Smooth muscle cell (in vitro differentiated cells): Measurements from ENCODE around the gene COL4A1. TPM values are rescaled to one million over a fixed set of nuclear protein-coding genes. Genes with fewer than 3 reads are reported as not detected.

Experiments
- DNase-seq: peaks from one replicate; lab custom pipeline; 2025; ENCODE audit not compliant: unreplicated experiment; lab: John Stamatoyannopoulos, UW
- H2AFZ ChIP-seq: fragments of 200-600 bp; sonication (generic); 2 replicates; pipeline ENCODE4 v1.6.0; 2016; ENCODE audit warnings: antibody characterized with exemption, low read depth, mild to moderate bottlenecking
- H3F3A ChIP-seq: fragments of 200-600 bp; sonication (generic); 2 replicates; pipeline ENCODE4 v1.6.0; 2017; ENCODE audit warnings: antibody characterized with exemption, low read depth
- H3K27ac ChIP-seq: fragments of 200-600 bp; sonication (generic); 2 replicates; pipeline ENCODE4 v1.5.1; 2016; ENCODE audit warnings: low read depth, mild to moderate bottlenecking
- H3K27me3 ChIP-seq: fragments of 200-600 bp; sonication (generic); 2 replicates; pipeline ENCODE4 v1.6.1; 2016; ENCODE audit warnings: low read depth, mild to moderate bottlenecking
- H3K36me3 ChIP-seq: fragments of 200-600 bp; sonication (generic); 2 replicates; pipeline ENCODE4 v1.5.1; 2016; ENCODE audit warnings: low read depth
- H3K4me1 ChIP-seq: fragments of 200-600 bp; sonication (generic); 2 replicates; pipeline ENCODE4 v1.5.1; 2016; ENCODE audit warnings: low read depth
- H3K4me2 ChIP-seq: fragments of 200-600 bp; sonication (generic); 2 replicates; pipeline ENCODE4 v1.6.0; 2016; ENCODE audit warnings: mild to moderate bottlenecking
- H3K4me3 ChIP-seq: fragments of 200-600 bp; sonication (generic); 2 replicates; pipeline ENCODE4 v1.5.1; 2016; ENCODE audit warnings: mild to moderate bottlenecking
- H3K79me2 ChIP-seq: fragments of 200-600 bp; sonication (generic); 2 replicates; pipeline ENCODE4 v1.6.0; 2016; ENCODE audit warnings: low read depth, mild to moderate bottlenecking
- H3K9ac ChIP-seq: fragments of 200-600 bp; sonication (generic); 2 replicates; pipeline ENCODE4 v1.6.0; 2016; ENCODE audit warnings: low read depth
- H3K9me3 ChIP-seq: fragments of 200-600 bp; sonication (generic); replicated peaks from 2 replicates; pipeline ENCODE4 v1.5.1; 2016; ENCODE audit warnings: low read depth
- H4K20me1 ChIP-seq: fragments of 200-600 bp; sonication (generic); 2 replicates; pipeline ENCODE4 v1.6.0; 2016; ENCODE audit warnings: low read depth
- CTCF ChIP-seq: fragments of 200-600 bp; sonication (generic); IDR thresholded peaks from 2 replicates; pipeline ENCODE4 v1.5.1; 2017; ENCODE audit warnings: borderline replicate concordance, mild to moderate bottlenecking, antibody characterized with exemption; ENCODE audit not compliant: insufficient read depth, poor library complexity, severe bottlenecking
- WGBS: methylation state at CpG from one replicate; pipeline ENCODE4 v1.1.7; 2016; ENCODE audit warnings: low lambda C conversion rate; 5-methylcytosine and 5-hydroxymethylcytosine counted together
- polyA plus RNA-seq: library from polyadenylated mRNA; unstranded; fragments of >200 nt; fragmentation: Nextera tagmentation; extraction: Ambion mirVana; gene quantifications from 2 replicates; pipeline ENCODE4 v1.2.1, GENCODE V29; 2016
- total RNA-seq: library from RNA; depleted of rRNA; stranded (reverse); fragments of >200 nt; gene quantifications from 2 replicates; pipeline ENCODE4 v1.2.3, GENCODE V29; 2014

The COL4A1 gene
- total and polyA plus RNA-seq, 2 experiments from 2014 or later = 2,409 to 4,372 TPM

GRCh38 chr13:110272227-110272626, 34.7 kb downstream of the COL4A1 start:
- H3K27me3 ChIP-seq = no peaks in the 10 kb centered on the region
- no peak overlapping the region for H2AFZ ChIP-seq
- H3K79me2 ChIP-seq = peaks cover 100% of the 10 kb centered on the region
- H3K4me3 ChIP-seq = no peak overlapping the region
- no peak overlapping the region for H3K4me2 ChIP-seq
- H3K9me3 ChIP-seq = no peaks in the 10 kb centered on the region
- no peak for DNase-seq
- WGBS = 98% methylated on average over 5 of the region's 5 CpGs
- H3K36me3 ChIP-seq = peaks cover 4% of the 10 kb centered on the region
- peaks cover 74% of the 10 kb centered on the region for H3F3A ChIP-seq
- H3K27ac ChIP-seq = peak overlapping the region; percentile 56
- H3K9ac ChIP-seq = no peak overlapping the region
- H3K4me1 ChIP-seq = peaks cover 12% of the 10 kb centered on the region
- peaks cover 100% of the 10 kb centered on the region for H4K20me1 ChIP-seq
- TF ChIP-seq CTCF = no peak

DNA sequence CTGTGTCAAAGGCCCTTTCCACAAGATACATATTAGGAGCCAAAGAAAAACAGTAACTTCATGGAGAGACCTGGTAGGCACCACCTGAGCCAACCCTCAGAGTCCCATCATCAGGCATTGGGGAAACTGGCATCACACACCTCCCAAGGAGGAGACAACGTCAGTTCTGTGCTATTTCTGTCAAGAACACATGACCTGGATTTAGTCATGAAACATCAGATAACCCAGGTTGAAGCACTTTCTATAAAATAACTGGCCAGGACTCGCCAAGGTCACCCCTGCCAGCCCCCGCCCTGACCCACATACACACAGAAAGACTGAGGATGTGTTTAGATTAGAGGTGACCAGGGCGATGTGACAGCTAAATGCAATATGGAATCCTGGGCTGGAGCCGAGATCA, 35.6 kb downstream of the COL4A1 start:
- peaks cover 21% of the 10 kb centered on the region for H3K4me1 ChIP-seq
- H2AFZ ChIP-seq = no peak overlapping the region
- whole genome bisulfite sequencing = 81% methylated on average over 5 of the region's 5 CpGs
- H3K9ac ChIP-seq = no peak overlapping the region
- peaks cover 4% of the 10 kb centered on the region for H3K36me3 ChIP-seq
- DNase-seq = no peak
- no peaks in the 10 kb centered on the region for H3K27me3 ChIP-seq
- no peak for TF ChIP-seq CTCF
- H3K9me3 ChIP-seq = no peaks in the 10 kb centered on the region
- H3K4me2 ChIP-seq = no peak overlapping the region
- peaks cover 100% of the 10 kb centered on the region for H4K20me1 ChIP-seq
- no peak overlapping the region for H3K4me3 ChIP-seq
- H3F3A ChIP-seq = peaks cover 75% of the 10 kb centered on the region
- peak overlapping the region; percentile 56 for H3K27ac ChIP-seq
- peaks cover 100% of the 10 kb centered on the region for H3K79me2 ChIP-seq

- H3K9ac ChIP-seq = no peak overlapping the region
- 85% methylated on average over 7 of the region's 7 CpGs for WGBS
- no peak overlapping the region for H2AFZ ChIP-seq
- no peaks in the 10 kb centered on the region for H3K9me3 ChIP-seq
- H3K27me3 ChIP-seq = no peaks in the 10 kb centered on the region
- peaks cover 4% of the 10 kb centered on the region for H3K36me3 ChIP-seq
- no peak for DNase-seq
- TF ChIP-seq CTCF = no peak
- H4K20me1 ChIP-seq = peaks cover 100% of the 10 kb centered on the region
- H3F3A ChIP-seq = peaks cover 74% of the 10 kb centered on the region
- H3K79me2 ChIP-seq = peaks cover 99% of the 10 kb centered on the region
- H3K27ac ChIP-seq = peak overlapping the region; percentile 56
- no peak overlapping the region for H3K4me2 ChIP-seq
- no peak overlapping the region for H3K4me3 ChIP-seq
- peaks cover 29% of the 10 kb centered on the region for H3K4me1 ChIP-seq
These were observed 36.5 kb downstream of the COL4A1 start for GRCh38 chr13:110270507-110270906.

GRCh38 chr13:110269509-110270185, 37.3 kb downstream of the COL4A1 start:
- no peaks in the 10 kb centered on the region for H3K9me3 ChIP-seq
- WGBS = 90% methylated on average over 14 of the region's 14 CpGs
- no peaks in the 10 kb centered on the region for H3K27me3 ChIP-seq
- TF ChIP-seq CTCF = no peak
- H3K9ac ChIP-seq = no peak overlapping the region
- H3K36me3 ChIP-seq = peaks cover 4% of the 10 kb centered on the region
- H4K20me1 ChIP-seq = peaks cover 100% of the 10 kb centered on the region
- peaks cover 38% of the 10 kb centered on the region for H3K4me1 ChIP-seq
- no peak overlapping the region for H2AFZ ChIP-seq
- H3K79me2 ChIP-seq = peaks cover 99% of the 10 kb centered on the region
- no peak overlapping the region for H3K4me3 ChIP-seq
- peak overlapping the region; percentile 56 for H3K27ac ChIP-seq
- H3K4me2 ChIP-seq = no peak overlapping the region
- no peak for DNase-seq
- H3F3A ChIP-seq = peaks cover 75% of the 10 kb centered on the region
